ENCODE data around the gene DCDC2C. TPM values are rescaled to one million over a fixed set of nuclear protein-coding genes. Genes with fewer than 3 reads are reported as not detected.

Gene DCDC2C
- total and polyA plus RNA-seq, 2 experiments from 2014 or later: 0.45 TPM; not detected in 1

- TF ChIP-seq, protein P1, sequence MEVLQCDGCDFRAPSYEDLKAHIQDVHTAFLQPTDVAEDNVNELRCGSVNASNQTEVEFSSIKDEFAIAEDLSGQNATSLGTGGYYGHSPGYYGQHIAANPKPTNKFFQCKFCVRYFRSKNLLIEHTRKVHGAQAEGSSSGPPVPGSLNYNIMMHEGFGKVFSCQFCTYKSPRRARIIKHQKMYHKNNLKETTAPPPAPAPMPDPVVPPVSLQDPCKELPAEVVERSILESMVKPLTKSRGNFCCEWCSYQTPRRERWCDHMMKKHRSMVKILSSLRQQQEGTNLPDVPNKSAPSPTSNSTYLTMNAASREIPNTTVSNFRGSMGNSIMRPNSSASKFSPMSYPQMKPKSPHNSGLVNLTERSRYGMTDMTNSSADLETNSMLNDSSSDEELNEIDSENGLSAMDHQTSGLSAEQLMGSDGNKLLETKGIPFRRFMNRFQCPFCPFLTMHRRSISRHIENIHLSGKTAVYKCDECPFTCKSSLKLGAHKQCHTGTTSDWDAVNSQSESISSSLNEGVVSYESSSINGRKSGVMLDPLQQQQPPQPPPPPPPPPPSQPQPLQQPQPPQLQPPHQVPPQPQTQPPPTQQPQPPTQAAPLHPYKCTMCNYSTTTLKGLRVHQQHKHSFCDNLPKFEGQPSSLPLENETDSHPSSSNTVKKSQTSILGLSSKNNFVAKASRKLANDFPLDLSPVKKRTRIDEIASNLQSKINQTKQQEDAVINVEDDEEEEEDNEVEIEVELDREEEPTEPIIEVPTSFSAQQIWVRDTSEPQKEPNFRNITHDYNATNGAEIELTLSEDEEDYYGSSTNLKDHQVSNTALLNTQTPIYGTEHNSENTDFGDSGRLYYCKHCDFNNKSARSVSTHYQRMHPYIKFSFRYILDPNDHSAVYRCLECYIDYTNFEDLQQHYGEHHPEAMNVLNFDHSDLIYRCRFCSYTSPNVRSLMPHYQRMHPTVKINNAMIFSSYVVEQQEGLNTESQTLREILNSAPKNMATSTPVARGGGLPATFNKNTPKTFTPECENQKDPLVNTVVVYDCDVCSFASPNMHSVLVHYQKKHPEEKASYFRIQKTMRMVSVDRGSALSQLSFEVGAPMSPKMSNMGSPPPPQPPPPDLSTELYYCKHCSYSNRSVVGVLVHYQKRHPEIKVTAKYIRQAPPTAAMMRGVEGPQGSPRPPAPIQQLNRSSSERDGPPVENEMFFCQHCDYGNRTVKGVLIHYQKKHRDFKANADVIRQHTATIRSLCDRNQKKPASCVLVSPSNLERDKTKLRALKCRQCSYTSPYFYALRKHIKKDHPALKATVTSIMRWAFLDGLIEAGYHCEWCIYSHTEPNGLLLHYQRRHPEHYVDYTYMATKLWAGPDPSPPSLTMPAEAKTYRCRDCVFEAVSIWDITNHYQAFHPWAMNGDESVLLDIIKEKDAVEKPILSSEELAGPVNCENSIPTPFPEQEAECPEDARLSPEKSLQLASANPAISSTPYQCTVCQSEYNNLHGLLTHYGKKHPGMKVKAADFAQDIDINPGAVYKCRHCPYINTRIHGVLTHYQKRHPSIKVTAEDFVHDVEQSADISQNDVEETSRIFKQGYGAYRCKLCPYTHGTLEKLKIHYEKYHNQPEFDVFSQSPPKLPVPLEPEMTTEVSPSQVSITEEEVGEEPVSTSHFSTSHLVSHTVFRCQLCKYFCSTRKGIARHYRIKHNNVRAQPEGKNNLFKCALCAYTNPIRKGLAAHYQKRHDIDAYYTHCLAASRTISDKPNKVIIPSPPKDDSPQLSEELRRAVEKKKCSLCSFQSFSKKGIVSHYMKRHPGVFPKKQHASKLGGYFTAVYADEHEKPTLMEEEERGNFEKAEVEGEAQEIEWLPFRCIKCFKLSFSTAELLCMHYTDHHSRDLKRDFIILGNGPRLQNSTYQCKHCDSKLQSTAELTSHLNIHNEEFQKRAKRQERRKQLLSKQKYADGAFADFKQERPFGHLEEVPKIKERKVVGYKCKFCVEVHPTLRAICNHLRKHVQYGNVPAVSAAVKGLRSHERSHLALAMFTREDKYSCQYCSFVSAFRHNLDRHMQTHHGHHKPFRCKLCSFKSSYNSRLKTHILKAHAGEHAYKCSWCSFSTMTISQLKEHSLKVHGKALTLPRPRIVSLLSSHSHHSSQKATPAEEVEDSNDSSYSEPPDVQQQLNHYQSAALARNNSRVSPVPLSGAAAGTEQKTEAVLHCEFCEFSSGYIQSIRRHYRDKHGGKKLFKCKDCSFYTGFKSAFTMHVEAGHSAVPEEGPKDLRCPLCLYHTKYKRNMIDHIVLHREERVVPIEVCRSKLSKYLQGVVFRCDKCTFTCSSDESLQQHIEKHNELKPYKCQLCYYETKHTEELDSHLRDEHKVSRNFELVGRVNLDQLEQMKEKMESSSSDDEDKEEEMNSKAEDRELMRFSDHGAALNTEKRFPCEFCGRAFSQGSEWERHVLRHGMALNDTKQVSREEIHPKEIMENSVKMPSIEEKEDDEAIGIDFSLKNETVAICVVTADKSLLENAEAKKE (CRISPR knock-in tag; IDR thresholded peaks at IDR 0.05): no peak
- TF ChIP-seq, protein P2, sequence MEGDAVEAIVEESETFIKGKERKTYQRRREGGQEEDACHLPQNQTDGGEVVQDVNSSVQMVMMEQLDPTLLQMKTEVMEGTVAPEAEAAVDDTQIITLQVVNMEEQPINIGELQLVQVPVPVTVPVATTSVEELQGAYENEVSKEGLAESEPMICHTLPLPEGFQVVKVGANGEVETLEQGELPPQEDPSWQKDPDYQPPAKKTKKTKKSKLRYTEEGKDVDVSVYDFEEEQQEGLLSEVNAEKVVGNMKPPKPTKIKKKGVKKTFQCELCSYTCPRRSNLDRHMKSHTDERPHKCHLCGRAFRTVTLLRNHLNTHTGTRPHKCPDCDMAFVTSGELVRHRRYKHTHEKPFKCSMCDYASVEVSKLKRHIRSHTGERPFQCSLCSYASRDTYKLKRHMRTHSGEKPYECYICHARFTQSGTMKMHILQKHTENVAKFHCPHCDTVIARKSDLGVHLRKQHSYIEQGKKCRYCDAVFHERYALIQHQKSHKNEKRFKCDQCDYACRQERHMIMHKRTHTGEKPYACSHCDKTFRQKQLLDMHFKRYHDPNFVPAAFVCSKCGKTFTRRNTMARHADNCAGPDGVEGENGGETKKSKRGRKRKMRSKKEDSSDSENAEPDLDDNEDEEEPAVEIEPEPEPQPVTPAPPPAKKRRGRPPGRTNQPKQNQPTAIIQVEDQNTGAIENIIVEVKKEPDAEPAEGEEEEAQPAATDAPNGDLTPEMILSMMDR (conservative IDR thresholded peaks at IDR 0.05; ENCODE audit: low read depth in 2 of 2): no peak
- TF ChIP-seq ETS1 (IDR thresholded peaks at IDR 0.05) (no peak), CREB1 (CRISPR knock-in tag; IDR thresholded peaks at IDR 0.05; ENCODE audit: low read depth) (no peak), EZH2phosphoT487 (IDR thresholded peaks at IDR 0.05; ENCODE audit: unreplicated experiment) (no peak), ZNF331 (CRISPR knock-in tag; IDR thresholded peaks at IDR 0.05; ENCODE audit: low read depth) (no peak), NANOG (IDR thresholded peaks at IDR 0.05; ENCODE audit: borderline replicate concordance) (no peak), ZNF114 (CRISPR knock-in tag; IDR thresholded peaks at IDR 0.05) (no peak)
These were observed 47.9 kb downstream of the DCDC2C start (continued) for GRCh38 chr2:3751251-3751650.

Measured in GM23338 (cell line).